Cardiac septum (tissue), 1 donor: Measurements from ENCODE around the gene OBSCN. TPM values are rescaled to one million over a fixed set of nuclear protein-coding genes. Genes with fewer than 3 reads are reported as not detected.

ENCODE experiments used
- DNase-seq: peaks from one replicate; pipeline ENCODE4 v3.0.0-alpha.2; 2020; ENCODE audit warnings: low spot score
- intact Hi-C: fragments of 100-400 bp; cut with DNase I; formaldehyde crosslinking; loops from one replicate; pipeline ENCODE4 v1.14.0; 2022
- long read RNA-seq: library from polyadenylated mRNA; unstranded; transcript quantifications from one replicate; pipeline ENCODE4 v2.0.0, GENCODE V29; 2021
- total RNA-seq: library from RNA; stranded (reverse); fragmentation: NEBNext Ultra II Directional; extraction: Animal tissue kit (Norgen Biotek cat#: 25700); gene quantifications from one replicate; pipeline ENCODE4 v1.2.1, GENCODE V29; 2021
- donor health status: DM: no; HTN: no; CAD: no.

The OBSCN gene
- total RNA-seq: 396 TPM
- long read RNA-seq, partial matches to known transcripts: 362 of 537 reads
- long read RNA-seq, other reads (novel, unspliced or antisense): 175 of 537 reads

DNA sequence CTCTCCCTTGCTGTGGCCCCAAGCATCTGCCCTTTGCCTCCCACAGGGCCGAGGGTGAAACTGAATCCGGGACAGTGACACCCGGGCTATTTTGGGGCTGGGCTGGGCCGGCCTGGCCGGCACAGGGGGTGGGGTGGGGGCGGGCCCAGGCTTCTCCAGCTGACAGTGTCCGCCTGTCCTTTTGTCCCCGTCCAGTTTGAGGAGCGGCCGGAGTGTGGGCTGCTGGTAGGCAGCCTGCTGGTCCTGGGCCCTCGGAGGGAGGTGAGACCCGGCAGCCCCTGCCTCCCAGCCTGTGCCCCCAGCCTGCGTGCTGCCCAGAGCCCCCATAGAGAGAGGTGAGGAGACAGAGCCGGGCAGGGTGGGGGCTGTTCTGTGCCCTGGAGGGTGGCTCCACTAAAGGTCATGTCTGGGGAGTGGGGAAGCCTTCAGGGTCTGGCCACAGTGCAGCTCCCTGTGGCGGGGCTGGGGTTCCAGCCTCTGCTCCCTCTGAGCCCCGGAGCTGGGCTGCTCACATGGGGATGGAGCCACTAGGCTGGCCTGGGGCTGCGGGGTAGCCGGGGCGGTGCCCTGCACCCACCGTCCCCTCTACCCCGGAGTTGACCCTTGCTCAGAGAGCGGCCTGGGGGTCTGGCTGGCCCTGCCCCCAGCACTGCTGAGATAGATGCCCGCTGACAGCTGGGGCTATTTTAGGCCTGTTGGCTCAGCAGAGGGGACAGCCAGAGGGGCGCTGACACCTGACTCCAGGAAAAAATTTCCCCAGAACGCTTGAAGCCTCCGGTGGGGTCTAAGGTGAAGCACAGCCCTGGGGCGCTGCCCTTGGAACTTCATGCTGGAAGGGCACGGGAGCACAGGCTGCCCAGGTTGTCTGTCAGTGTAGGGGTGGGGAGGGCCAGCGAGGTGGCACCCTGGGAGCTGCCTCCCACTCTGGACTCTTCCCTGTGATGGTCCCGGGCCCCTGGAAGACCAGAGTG lies at the start of gene OBSCN:
TSS of gene OBSCN (plus strand) at position 194 of the 971 bp plus-strand sequence. CDS start 3,740 bp downstream, outside the sequence.
- DNase-seq: peak; percentile 83
- intact Hi-C loops: no loop called here

- DNase-seq: no peak
- intact Hi-C loops: no loop called here
Observed at GRCh38 chr1:228158151-228159007, 49.5 kb upstream of the OBSCN start.

DNA sequence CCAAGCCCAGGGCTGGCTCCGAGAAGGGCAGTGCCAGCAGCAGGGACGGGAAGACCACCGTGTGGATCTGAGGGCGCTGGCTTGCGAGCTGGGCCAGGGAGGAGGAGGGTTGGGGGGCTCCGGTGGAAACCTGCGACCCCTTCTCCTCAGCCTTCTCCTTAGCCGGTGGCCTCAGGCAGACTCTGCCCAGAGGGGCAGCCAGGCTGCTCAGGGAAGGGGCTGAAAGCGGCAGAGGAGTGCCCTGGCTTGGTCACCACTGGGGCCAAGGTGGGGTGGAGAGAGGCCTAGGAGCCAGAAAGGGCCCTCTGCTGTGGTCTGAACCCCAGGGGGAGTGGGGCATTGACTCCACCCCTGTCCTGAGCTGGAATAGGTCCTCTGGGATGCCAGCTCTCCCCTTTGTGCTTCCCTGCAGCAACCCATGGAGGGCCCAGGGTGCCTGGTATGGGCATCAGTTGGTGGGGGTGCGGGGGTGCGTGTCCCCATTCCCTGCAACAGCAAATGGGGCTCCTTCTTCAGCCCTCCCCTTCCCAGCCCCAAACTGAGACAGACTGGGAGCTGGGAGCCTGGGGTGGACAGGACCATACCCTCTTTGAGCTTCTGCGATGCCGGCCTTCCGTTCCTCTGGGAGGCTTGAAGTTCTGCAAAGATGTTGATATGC lies 48.7 kb upstream of the OBSCN start:
- DNase-seq: no peak
- intact Hi-C loops: no loop called here

DNA sequence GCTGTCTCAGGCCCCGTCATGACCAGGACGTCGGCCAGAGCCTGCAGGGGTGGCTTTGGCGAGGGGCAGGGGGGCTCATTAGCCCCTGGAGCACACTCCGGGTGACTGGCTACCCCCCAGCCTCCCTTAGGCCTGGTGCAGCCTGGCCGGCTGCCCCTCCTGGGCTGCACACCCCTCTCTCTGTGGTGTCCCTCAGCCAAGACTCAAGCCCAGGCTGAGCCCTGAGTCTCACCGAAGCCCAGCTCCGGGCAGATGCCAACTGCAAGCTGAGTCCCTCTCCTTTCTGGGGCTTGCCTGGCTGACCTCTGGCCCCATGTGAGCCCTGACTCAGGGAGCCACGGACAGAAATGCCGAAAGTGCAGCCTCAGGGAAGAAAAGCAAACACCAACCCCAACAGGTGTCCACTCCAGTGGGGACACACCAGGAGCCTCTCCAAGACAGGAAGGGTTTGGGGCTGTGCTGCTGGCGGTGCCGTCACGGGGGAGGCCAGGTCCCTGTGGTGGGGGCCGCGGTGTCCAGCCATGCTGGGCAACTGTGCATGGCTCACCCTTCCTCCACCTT lies 47.6 kb upstream of the OBSCN start:
- no peak for DNase-seq
- intact Hi-C loops: no loop called here

GRCh38 chr1:228161362-228161761 lies 46.5 kb upstream of the OBSCN start:
- intact Hi-C loops: no loop called here
- no peak for DNase-seq

- no peak for DNase-seq
- intact Hi-C loops: loop anchor here (2.0 kb wide), 1 partner anchor 13 kb away; the partner anchor contains the start of gene GJC2
Observed at GRCh38 chr1:228161866-228162265, 46.0 kb upstream of the OBSCN start.

GRCh38 chr1:228162286-228163006 lies 45.4 kb upstream of the OBSCN start:
- no peak for DNase-seq
- intact Hi-C loops: loop anchor here (2.0 kb wide), 1 partner anchor 14 kb away; the partner anchor contains the start of gene GJC2

GRCh38 chr1:228163007-228163753 lies 44.7 kb upstream of the OBSCN start:
- intact Hi-C loops: loop anchor here (2.0 kb wide), 1 partner anchor 14 kb away; the partner anchor contains the start of gene GJC2
- no peak for DNase-seq

DNA sequence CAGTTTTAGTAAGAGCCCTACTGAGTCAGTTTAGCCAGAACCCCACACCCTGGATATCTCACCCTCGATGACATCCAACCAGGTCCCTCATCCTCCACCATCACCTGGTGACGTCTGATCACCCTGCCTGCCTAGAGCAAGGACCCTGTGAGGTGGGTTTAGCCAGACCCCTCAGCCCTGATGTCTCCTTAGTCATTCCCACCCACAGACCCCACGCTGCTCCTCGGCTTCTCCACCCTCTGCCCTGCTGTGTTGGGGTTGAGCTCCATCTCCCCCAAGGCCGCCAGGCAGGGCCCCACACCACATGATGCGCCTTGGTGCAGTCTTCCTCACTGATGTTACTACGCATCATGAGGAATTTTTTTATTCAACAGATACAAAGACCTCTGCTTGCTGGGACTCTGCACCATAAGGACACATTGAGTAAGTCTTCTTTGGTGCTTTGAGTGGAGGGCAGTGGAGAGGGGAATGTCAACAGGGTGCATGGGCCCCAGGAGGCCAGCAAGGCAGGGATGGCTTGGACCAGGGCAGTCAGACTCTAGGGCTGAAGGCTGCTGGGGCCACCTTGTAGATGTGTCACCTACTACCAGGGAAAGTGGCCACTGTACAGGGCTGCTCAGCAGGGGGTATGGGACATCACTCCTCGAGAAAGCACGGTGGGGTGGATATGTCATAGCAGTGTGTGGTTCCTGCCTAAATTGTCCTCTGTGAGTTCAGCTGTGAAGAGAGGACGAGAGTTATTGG lies 43.9 kb upstream of the OBSCN start:
- no peak for DNase-seq
- intact Hi-C loops: loop anchor here (2.0 kb wide), 2 partner anchors 15 to 55 kb away; partner anchors contain the start of genes GJC2 and MRPL55

- intact Hi-C loops: loop anchor here (1.0 to 2.0 kb wide), 2 partner anchors 24 to 56 kb away; partner anchors contain the start of genes GUK1 and MRPL55
- no peak for DNase-seq
Observed at GRCh38 chr1:228164561-228165371, 43.1 kb upstream of the OBSCN start.

- intact Hi-C loops: loop anchor here (1.0 to 2.0 kb wide), 4 partner anchors 25 to 83 kb away; partner anchors contain the start of genes ARF1, GUK1 and MRPL55
- DNase-seq: peak; percentile 99
Observed at GRCh38 chr1:228165372-228166169, 42.3 kb upstream of the OBSCN start, which contains the start of gene IBA57. Gene IBA57, plus strand, starts transcription at chr1:228165804. Its CDS starts 13 bp downstream, at chr1:228165817.

DNA sequence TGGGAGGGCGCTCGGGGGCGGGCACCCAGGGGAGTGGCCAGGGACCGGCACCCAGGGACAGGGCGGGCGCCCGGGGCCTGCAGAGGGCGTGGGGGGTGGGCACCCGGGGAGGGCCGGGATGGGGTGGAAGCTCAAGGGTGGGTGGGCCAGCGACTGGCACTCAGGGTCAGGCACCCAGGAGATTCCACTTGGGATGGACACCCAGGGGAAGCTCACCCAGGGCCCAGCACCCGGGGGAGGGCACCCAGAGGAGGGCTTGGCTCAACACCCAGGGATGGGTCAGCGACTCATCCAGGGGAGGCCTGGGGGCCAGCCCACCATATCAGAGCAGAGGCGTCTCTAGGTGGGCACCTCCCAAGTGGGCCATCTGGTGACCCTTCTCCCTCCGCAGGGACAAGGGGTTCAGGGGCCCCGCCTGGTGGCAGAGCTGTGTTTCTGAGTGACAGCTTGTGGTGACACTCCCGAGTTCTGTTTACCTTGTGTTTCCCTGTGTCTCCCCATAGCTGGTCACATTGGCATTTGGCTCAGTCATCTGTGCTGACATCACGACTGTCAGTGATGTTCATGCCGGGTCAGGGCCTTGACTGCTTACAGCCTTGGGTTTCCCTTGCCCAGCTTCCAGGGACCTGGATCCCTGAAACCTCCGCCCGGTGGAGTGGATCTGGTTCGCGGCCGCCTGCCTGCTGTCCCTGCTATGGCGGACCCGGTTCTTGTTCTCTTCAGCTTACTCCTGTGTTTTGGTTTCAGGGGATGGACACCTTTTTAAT lies 41.5 kb upstream of the OBSCN start:
- intact Hi-C loops: loop anchor here (2.0 kb wide), 2 partner anchors 44 to 84 kb away; partner anchors contain the start of gene ARF1

DNA sequence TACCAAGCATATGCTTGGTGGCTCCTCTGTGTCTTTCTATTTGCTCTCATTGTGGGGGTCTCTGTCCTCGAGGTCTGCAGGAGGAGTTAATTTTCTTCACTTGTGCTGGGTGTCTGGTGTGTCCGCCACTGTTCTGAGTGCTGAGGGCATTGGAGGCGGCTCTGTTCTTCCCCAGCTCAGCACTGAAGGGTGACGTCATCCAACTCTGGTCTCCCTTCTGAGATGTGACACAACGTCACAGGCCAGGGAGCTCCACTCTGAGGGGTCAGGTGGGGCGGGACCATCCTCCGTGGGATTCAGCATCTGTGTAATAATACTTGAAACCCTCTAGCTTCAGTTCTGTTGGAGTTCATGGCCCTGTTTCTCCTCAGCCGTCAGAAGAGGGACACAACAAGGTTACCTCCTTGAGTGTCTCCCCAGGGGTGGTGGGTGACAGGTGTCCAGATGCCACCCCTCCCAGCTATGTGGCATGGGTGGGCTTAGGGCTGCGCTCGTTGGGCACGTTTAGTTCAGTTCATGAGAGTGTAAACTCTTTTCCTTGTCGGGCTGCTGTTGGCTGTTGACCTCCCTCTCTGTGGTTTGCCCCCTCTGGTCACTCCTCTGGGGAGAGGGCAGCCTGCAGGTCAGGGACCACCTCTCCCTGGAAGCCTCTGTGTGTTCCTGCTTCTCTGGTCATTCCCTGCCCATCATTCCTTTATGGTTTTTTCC lies 39.1 kb upstream of the OBSCN start:
- intact Hi-C loops: no loop called here
- no peak for DNase-seq

More for the DNA sequence above, 41.5 kb upstream of the OBSCN start:
- peak; percentile 86 for DNase-seq

DNA sequence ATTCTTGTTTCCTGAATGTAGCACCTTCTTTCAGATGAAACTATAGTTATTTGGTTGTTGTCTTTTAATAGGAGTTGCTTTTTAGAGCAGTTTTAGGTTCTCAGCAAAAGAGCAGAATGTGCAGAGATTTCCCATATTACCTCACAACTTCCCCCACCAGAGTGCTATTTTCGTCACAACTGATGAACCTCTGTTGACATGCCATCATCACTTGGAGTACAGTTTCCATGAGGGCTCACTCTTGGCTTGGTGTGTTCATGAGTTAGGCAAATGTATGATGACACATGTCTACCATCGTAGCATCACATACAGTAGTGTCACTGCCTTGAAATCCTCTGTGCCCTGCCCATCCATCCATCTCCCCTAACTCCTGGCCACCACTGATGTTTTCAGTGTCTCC lies 38.5 kb upstream of the OBSCN start:
- no peak for DNase-seq
- intact Hi-C loops: no loop called here
